ENCODE measurements around the gene RBFOX2.

The RBFOX2 gene

DNA sequence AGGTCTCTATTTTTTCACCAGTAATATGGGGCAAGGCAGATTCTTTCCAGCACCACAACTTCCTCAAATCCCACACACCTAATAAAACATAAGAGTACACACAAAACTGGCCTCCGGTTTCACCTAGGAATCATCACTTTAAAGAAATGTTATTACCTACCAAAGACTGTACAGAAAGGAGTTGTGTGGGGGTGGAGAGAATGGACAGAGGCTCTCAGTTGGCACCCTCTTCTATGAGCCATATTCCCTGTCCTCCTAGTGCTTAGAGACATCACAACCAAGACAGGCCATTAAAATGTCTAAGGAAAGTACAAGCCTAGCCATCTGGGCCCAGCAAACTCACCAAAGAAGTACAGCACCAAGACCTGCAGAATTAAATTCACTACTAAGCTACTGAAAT is 56.1 kb downstream of the RBFOX2 start:
- Histone ChIP-seq H3K4me1 (ENCODE audit: insufficient read depth, low read length, severe bottlenecking) (peaks cover 24% of the 10 kb centered on the region), H3K36me3 (ENCODE audit: insufficient read depth, low read length) (no peaks in the 10 kb centered on the region), H3K27me3 (ENCODE audit: insufficient read depth, low read length) (no peaks in the 10 kb centered on the region), H3K4me3 (ENCODE audit: low read depth, low read length, poor library complexity, severe bottlenecking) (no peak overlapping the region), H3K27ac (ENCODE audit: low read depth, low read length, poor library complexity, severe bottlenecking) (no peak overlapping the region), H2AFZ (ENCODE audit: low read length) (no peak overlapping the region), H3K79me2 (ENCODE audit: insufficient read depth, low read length) (no peaks in the 10 kb centered on the region), H4K20me1 (ENCODE audit: insufficient read depth, low read length) (no peaks in the 10 kb centered on the region), H3K9me3 (ENCODE audit: low read length) (no peaks in the 10 kb centered on the region), H3K9ac (ENCODE audit: low read length) (no peak overlapping the region), H3K9me2 (ENCODE audit: low read depth, low read length) (no peaks in the 10 kb centered on the region), H3K4me2 (ENCODE audit: low read length) (no peak overlapping the region), H3F3A (ENCODE audit: insufficient read depth, low read length) (no peaks in the 10 kb centered on the region)
- TF ChIP-seq, protein P1, sequence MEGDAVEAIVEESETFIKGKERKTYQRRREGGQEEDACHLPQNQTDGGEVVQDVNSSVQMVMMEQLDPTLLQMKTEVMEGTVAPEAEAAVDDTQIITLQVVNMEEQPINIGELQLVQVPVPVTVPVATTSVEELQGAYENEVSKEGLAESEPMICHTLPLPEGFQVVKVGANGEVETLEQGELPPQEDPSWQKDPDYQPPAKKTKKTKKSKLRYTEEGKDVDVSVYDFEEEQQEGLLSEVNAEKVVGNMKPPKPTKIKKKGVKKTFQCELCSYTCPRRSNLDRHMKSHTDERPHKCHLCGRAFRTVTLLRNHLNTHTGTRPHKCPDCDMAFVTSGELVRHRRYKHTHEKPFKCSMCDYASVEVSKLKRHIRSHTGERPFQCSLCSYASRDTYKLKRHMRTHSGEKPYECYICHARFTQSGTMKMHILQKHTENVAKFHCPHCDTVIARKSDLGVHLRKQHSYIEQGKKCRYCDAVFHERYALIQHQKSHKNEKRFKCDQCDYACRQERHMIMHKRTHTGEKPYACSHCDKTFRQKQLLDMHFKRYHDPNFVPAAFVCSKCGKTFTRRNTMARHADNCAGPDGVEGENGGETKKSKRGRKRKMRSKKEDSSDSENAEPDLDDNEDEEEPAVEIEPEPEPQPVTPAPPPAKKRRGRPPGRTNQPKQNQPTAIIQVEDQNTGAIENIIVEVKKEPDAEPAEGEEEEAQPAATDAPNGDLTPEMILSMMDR (IDR thresholded peaks at IDR 0.05; ENCODE audit: low read length): no peak
- no peak for TF ChIP-seq EZH2 (IDR thresholded peaks at IDR 0.05; ENCODE audit: borderline replicate concordance, low read length)

DNA sequence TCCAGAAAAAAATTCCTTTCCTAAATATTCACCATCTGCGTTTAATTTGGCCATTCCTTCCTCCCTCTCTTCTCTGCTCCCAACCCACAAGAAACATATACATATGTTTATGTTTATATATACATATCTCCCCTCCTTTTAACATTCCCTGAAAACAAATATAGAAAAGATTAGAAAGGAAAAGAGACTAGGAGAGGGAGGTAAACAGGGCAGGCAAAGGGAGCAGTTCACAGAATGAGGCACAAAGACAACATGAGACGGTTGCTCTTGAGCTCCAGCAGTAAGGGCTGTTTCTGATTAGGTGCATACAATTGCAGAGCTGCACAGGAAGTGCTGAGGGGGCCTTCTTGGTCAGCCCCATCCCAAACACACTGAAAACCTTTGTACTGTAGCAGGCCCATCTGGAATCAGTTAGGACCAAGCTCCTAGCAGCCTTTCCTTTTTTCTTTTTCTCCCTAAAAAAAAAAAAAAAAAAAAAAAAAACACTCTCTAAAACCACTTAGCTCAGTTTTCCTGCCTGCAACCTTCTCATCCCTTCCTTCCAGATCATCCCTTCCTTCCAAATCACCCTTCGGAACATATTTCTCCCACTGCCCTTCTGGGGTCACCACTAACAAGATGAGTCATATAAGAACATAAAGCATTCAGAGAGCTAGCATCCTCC is 57.0 kb downstream of the RBFOX2 start:
- Histone ChIP-seq H3K4me1 (ENCODE audit: insufficient read depth, low read length, severe bottlenecking) (peaks cover 24% of the 10 kb centered on the region), H3K9me2 (ENCODE audit: low read depth, low read length) (no peaks in the 10 kb centered on the region), H3K4me2 (ENCODE audit: low read length) (no peak overlapping the region), H3K27me3 (ENCODE audit: insufficient read depth, low read length) (no peaks in the 10 kb centered on the region), H3K36me3 (ENCODE audit: insufficient read depth, low read length) (no peaks in the 10 kb centered on the region), H3K79me2 (ENCODE audit: insufficient read depth, low read length) (no peaks in the 10 kb centered on the region), H3F3A (ENCODE audit: insufficient read depth, low read length) (no peaks in the 10 kb centered on the region), H3K27ac (ENCODE audit: low read depth, low read length, poor library complexity, severe bottlenecking) (no peak overlapping the region), H3K4me3 (ENCODE audit: low read depth, low read length, poor library complexity, severe bottlenecking) (no peak overlapping the region), H3K9me3 (ENCODE audit: low read length) (no peaks in the 10 kb centered on the region), H2AFZ (ENCODE audit: low read length) (no peak overlapping the region), H4K20me1 (ENCODE audit: insufficient read depth, low read length) (no peaks in the 10 kb centered on the region), H3K9ac (ENCODE audit: low read length) (no peak overlapping the region)
- TF ChIP-seq EZH2 (IDR thresholded peaks at IDR 0.05; ENCODE audit: borderline replicate concordance, low read length): no peak
- TF ChIP-seq, protein P1 (IDR thresholded peaks at IDR 0.05; ENCODE audit: low read length): no peak

DNA sequence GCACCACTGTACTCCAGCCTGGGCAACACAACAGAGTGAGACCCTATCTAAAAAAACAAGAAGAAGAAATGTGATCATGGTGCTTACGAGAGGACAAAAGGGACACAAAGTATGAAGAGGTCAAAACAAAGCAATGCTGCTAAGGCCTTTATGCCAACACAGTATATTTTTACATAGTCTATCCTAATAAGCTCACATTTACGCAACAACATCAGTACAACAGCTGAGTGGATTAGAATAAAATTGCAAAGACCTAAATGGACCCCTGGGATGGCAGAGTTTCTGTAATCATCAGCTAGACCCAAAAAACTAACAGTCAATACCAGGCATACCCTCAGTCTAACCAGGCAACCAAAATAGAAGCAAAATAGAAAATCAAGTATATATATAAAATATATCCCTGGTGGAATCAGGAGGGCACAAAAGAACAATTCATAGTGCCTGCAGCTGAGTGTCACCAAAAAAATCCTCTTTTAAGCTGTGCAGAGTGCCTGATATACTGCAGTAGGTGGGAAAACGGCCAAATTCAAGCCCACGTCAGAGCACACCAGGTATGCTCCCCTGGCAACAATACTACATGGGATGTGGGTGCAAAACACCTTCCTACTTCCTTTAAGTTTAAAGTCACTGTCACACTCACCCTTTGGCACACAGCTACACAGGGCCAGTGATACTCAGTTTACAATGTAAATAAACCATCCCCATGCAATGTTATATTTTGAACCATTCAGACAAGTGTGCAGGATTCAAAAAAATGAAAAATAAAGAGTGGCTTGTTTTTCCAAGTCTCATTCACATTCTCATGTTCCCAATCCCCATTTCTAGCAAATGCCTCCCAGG is 57.8 kb downstream of the RBFOX2 start:
- H3K79me2 ChIP-seq (ENCODE audit: insufficient read depth, low read length): no peaks in the 10 kb centered on the region

More for the DNA sequence above, 57.8 kb downstream of the RBFOX2 start:
- Histone ChIP-seq H3K9ac (ENCODE audit: low read length) (no peak overlapping the region), H3F3A (ENCODE audit: insufficient read depth, low read length) (no peaks in the 10 kb centered on the region), H3K9me3 (ENCODE audit: low read length) (no peaks in the 10 kb centered on the region), H3K27me3 (ENCODE audit: insufficient read depth, low read length) (no peaks in the 10 kb centered on the region), H4K20me1 (ENCODE audit: insufficient read depth, low read length) (no peaks in the 10 kb centered on the region), H3K9me2 (ENCODE audit: low read depth, low read length) (no peaks in the 10 kb centered on the region), H3K4me3 (ENCODE audit: low read depth, low read length, poor library complexity, severe bottlenecking) (no peak overlapping the region), H3K4me2 (ENCODE audit: low read length) (no peak overlapping the region), H3K27ac (ENCODE audit: low read depth, low read length, poor library complexity, severe bottlenecking) (no peak overlapping the region), H3K36me3 (ENCODE audit: insufficient read depth, low read length) (no peaks in the 10 kb centered on the region), H2AFZ (ENCODE audit: low read length) (no peak overlapping the region), H3K4me1 (ENCODE audit: insufficient read depth, low read length, severe bottlenecking) (peaks cover 24% of the 10 kb centered on the region)
- TF ChIP-seq, protein P1 (IDR thresholded peaks at IDR 0.05; ENCODE audit: low read length): no peak
- no peak for TF ChIP-seq EZH2 (IDR thresholded peaks at IDR 0.05; ENCODE audit: borderline replicate concordance, low read length)

Measured in OCI-LY1 (cell line).